ENCODE data around the gene RPAIN. TPM values are rescaled to one million over a fixed set of nuclear protein-coding genes. Genes with fewer than 3 reads are reported as not detected.

Gene RPAIN
- total and polyA plus RNA-seq, 2 of the 8 experiments (the other 6 are each of a cell fraction or from before 2014, with no cell fraction given), result 54.5 to 57.7 TPM

DNA sequence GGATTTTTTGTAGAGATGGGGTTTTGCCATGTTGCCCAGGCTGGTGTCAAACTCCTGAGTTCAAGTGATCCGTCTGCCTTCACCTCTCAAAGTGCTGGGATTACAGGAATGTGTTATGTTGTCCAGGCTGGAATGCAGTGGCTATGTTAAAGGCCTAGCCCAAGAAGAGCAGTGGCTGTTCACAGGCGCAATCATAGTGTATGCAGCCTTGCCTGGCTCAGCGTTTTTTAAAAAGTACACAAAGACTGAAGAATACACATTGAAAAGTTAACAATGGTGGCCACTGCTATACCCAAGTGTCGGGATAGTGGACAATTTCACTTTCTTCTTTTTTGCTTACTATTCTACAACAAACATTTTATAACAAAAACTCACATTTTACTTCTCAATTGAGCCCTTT is 59.0 kb downstream of the RPAIN start (continued):
- no peak for TF ChIP-seq TBP (IDR thresholded peaks at IDR 0.05; ENCODE audit: low read depth, low read length)

All from H1 (cell line).